Activated CD8-positive, alpha-beta memory T cell treated with anti-CD3 and anti-CD28 coated beads for 48 hours (primary cell): ENCODE measurements around the gene FGGY.
A peak's percentile ranks its signal among the peaks of the same experiment; 100 is the strongest.

Experiments used
- DNase-seq, 3 experiments: peaks; one replicate each; pipeline ENCODE4 v3.0.0-alpha.2; 2020; ENCODE audit warnings: low read depth in 2 of 3, low spot score in 2 of 3

Gene FGGY

GRCh38 chr1:59751004-59751395 lies 454.1 kb downstream of the FGGY start:
- DNase-seq = no peak

- no peak for DNase-seq
Measured at GRCh38 chr1:59751801-59752200, 454.9 kb downstream of the FGGY start.

DNA sequence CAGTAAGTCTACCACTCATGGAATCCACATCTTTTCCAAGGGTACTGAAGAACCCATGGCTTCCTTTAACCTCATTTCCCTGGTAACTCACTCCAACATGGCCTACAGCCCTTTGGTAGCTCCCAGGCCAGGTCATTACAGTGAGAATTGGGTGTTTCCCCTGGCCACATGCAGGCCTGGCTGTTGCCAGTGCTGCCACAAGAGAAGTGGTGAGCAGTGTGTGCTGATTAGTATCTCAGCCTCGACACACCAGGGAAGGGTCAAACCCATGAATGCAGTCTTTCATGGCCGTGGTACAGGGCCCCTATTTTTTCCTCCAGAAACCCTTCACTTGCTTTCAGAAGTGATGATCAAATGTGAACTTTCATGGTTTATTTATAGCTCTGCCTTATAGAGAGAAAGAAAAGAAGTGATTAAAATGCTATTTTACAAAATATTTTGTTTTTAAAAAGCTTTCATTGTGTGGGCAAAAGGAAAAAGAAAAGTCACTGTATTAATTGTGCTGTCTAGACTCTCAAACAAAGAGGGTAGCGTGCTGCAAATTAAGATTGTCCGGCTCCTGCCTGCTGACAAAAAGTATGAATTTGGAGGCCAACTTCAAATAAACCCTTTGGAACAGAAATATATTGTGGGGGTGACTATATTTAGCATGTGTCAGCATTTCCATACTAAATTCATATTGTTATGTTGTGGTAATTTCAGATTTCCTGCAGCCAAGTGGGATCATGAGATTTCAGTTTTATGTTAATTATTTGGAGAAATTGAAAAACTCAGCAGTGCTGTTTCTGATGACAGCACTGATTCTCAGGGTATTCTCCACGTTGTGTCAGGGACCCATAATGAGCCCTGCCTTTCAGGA lies 455.9 kb downstream of the FGGY start:
- DNase-seq = no peak

- no peak for DNase-seq
Measured at GRCh38 chr1:59755069-59755685, 458.3 kb downstream of the FGGY start.

DNA sequence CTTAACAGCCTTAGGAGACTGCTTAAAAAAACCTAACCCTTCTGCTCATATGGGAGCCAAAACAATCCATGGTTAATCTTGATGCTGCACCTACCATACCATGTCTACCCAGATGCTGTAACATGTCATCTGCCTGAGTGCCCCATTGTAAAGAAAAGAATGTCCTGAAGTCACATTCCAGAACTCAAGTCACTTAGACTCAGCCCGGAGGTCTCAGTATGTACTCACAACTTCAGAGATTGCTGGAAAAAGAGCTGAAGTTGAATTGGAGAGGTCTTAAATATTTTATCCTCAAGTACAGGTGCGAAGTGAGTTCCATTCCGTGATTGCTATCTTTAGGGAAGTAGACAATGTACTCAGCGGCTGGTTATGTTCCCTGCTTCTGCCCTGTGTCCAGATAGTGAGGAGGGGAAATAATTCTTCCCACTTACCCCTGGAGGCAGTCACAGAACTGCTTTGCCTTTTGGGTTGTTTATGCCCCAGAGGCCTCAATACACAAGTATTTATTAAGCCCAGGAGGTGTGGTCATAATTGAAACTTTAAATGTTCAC lies 460.4 kb downstream of the FGGY start:
- no peak for DNase-seq

DNA sequence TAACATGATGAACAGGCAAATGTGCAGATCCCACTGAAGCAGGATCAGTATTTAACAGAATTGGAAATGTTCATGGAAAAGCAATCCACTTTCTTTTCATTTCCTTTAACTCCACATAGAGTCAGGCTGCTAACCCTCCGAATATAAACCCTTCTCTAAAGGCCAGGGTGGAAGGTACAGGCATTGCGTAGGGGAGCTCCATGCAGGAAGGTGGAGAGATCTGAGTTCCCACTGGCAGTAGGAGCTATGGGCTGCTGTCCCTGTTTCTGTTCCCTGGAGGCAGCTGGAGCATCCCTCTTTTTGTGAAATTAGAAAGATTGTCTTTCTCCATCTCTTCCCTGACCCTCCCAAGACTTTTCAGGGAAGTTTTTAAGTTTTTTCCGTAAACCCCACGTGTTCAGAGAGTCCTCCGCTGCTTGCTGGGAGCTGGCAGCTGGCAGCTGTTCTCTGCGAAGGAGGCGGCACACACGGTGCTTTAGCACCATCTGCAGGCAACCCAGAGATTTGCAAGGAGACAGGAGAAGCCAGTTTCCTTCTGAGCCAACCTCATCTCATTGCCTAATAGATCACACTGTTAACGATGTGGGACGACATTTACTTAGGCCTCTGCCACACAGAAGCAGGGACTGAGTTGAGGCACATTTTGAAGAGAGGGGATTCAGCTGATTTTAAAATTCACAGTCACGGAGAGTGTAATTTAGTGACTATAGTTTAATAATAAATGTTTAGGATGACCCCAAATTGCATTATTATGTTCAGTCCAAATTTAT lies 462.4 kb downstream of the FGGY start:
- DNase-seq = peak; percentile 33 to 37 (median 37)

GRCh38 chr1:59761443-59761842 lies 464.5 kb downstream of the FGGY start:
- DNase-seq = no peak

GRCh38 chr1:59763418-59763817 lies 466.5 kb downstream of the FGGY start:
- no peak for DNase-seq

- no peak for DNase-seq
Measured at GRCh38 chr1:59765011-59765730, 468.3 kb downstream of the FGGY start.

DNA sequence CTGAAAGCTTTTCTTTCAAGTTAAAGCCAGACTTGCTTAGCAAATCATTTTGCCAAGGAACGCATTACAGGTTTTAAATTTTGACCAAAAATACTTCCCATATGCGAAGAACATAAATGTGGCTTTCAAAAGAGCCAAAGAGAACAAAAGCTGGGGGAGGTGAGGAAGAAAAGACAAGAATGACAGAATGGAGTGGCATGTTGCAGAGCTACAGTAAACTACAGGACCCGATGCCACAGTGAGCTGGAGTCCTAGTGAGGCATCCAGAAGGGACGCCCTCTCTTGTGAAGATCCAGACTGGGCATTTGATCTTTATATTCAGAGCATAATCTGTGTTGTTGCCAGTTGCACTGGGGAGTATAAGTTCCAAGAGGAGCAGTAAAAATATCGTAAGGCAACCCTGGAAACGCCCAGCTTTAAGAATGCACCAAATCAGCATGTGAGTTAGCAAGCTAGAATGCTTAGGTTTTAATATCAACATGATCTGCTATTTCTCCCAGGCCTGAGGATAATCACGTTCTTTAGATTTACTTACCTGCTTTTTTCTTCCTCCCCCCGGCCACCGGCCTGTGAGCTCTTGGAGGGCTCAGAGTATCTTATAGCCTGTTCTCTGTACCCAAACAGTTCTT lies 469.4 kb downstream of the FGGY start:
- DNase-seq = no peak

GRCh38 chr1:59767119-59767518 lies 470.2 kb downstream of the FGGY start:
- DNase-seq = no peak

- no peak for DNase-seq
Measured at GRCh38 chr1:59768792-59769735, 472.2 kb downstream of the FGGY start.

GRCh38 chr1:59769736-59770095 lies 472.8 kb downstream of the FGGY start:
- DNase-seq = no peak

DNA sequence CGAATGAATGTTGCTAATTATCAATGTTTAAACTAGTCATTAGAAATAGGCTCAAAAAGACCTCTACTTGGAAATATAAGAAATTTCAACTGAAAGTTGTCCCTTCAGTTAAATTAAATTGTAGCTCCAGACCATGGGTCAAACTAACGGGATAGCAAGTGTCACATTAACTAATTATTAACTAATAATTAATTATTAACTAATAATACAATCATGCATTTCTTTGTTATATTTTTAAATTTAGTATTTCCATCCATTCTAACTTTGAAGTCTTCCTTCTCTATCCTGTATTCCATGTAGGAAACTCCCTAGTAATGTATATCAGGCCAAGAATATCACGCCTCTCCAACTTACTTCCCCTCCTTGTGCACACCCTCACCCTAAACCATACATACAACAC lies 474.5 kb downstream of the FGGY start:
- DNase-seq = no peak

DNA sequence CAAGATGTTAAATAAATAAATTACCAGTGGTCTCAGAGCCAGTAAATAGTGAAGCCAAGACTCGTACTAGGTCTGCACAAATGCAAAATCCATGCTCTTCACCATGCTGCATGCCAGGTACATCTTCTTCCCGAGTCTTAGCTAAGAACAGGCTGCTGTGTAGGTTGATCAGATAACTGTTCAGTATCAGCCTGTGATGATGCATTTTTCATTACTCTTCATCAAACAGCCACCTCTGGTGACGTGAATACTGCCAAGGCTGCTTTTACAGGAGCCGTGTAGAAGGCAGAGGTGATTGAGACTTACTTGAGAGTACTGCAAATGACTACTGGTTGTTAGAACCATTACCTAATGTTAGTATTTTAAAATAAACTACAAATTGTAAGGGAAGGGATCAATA lies 478.6 kb downstream of the FGGY start:
- no peak for DNase-seq

DNA sequence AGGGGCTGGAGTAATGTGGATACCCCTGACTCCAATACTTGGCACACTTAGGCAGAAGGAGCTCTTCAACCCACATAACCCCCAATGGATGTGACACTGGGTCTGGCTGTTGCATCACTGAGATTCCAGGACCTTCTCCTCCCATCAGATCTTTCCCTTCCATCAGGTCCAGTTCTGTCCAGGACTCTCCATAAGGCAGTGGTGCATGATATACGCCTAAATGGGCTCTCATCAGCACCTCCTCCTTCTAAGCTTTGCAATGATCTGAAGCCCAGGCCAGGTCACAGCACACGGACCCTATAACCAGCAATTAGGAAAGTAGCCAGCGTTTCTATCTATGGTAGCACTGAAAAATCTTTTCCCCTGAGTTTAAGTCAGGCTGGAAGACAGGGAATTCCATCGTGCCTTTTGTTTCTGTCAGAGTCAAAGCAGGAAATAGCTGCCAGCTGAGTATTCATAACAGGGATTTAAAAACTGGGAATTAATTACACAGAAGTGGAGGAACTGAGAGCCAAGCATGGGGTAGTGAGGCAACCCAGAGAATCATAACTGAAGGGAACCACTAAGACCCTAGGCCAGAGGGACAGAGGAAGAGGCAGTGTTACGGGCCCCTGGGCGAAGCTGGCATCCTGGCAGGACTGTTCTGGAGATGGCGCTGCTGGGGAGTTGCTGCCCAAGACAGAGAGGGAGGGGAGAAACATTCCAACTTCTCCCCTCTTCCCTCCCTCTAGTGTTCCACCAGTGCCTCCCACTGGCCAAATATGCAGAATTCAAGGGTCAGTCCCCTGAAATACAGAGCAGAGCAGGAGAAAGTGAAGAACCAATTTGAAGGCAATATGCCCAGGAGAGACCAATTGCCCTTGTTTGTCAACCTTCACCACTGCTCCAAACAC lies 480.3 kb downstream of the FGGY start:
- DNase-seq = no peak

DNA sequence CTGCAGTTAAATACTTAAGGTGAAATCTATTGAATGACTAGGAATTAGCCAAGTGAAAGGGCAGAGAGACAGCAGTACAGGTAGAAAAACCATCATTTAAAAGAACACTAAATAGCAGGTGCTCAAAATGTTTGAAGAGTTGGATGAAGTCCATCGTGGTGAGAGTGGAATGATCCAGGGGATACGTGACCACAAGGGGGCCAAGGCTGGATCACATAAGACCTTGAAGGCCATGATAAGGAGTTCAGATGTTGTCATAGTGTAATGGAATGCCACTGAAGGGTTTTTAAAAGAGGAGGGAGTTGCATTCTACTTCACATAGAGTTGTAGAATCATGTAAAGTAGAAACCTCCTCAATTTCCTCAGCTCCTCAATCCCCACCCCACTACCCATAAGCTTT lies 483.1 kb downstream of the FGGY start:
- no peak for DNase-seq

GRCh38 chr1:59788825-59789224 lies 491.9 kb downstream of the FGGY start:
- no peak for DNase-seq

DNA sequence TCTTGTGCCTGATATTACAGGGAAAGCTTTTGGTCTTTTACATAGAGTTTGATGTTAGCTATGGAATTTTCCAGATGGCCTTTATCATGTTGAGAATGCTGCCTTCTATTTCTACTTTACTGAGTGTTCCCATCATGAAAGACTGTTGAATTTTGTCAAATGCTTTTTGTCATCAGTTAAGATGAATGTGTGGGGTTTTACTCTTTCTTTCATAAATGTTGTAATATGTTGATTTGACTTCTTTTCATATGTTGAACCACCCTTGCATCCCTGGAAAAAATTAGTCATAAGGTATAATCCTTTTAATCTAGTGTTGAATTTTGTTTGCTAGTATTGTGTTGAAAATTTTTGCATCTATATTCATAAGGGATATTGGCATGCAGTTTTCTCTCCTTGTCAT lies 501.7 kb downstream of the FGGY start:
- no peak for DNase-seq
